Measurements from ENCODE around the gene HYLS1. TPM values are rescaled to one million over a fixed set of nuclear protein-coding genes. Genes with fewer than 3 reads are reported as not detected.
A peak's percentile ranks its signal among the peaks of the same experiment; 100 is the strongest.

Gene HYLS1
- total RNA-seq, 1 experiment from 2014 or later = 8.6 TPM

DNA sequence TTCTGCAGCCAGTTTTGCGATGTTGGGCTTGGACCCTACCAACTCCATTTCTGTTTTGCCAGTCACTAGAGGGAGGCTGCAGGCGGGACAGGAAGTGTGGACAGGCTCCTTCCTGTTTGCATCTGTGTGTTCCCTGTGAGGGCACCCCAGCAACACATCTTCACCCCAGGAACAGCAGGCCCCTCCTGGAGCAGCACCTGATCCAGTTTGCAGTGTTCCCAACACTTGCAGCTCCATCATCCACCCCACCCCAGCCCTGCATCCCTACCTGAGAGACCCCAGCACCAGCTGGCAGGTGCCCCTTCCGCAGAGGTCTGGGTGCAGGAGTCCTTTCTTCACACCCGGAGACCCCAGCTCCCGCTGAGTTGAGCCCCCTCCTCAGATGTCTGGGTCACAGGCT lies 51.0 kb downstream of the HYLS1 start:
- no peak overlapping the region for H3K4me3 Mint-ChIP-seq
- Histone ChIP-seq H4K91ac (ENCODE audit: insufficient read length, low read depth, low read length) (no peak overlapping the region), H2BK5ac (ENCODE audit: insufficient read length, low read length) (no peak overlapping the region), H4K20me1 (ENCODE audit: control insufficient read depth, insufficient read depth, insufficient read length) (no peaks in the 10 kb centered on the region), H3K27ac (ENCODE audit: insufficient read length, low read depth, low read length) (no peak overlapping the region), H3K18ac (ENCODE audit: insufficient read length, low read depth, low read length) (peak overlapping the region; percentile 34), H2BK15ac (ENCODE audit: low read depth, low read length) (no peak overlapping the region), H3K79me2 (ENCODE audit: insufficient read depth, low read length) (no peaks in the 10 kb centered on the region), H3K14ac (ENCODE audit: insufficient read depth, low read length) (no peak overlapping the region), H3K56ac (ENCODE audit: insufficient read length, low read depth, low read length) (no peak overlapping the region), H2BK120ac (ENCODE audit: low read depth, low read length, poor library complexity, severe bottlenecking) (no peak overlapping the region), H3T11ph (ENCODE audit: low read length) (no peak overlapping the region), H2AFZ (ENCODE audit: low read length) (no peak overlapping the region), H2BK12ac (ENCODE audit: insufficient read length, low read depth, low read length) (no peak overlapping the region), H3K23ac (ENCODE audit: insufficient read length, low read depth, low read length) (no peak overlapping the region), H4K8ac (replicated peaks; ENCODE audit: insufficient read length, low read depth, low read length) (no peak overlapping the region), H3K4ac (ENCODE audit: low read depth, low read length) (no peak overlapping the region), H2AK5ac (ENCODE audit: insufficient read length, low read length) (no peak overlapping the region), H3K4me2 (ENCODE audit: insufficient read depth, insufficient read length, low read length) (no peak overlapping the region), H3K27me3 (ENCODE audit: insufficient read depth, low read length) (no peaks in the 10 kb centered on the region), H4K5ac (ENCODE audit: insufficient read length, low read depth, low read length) (no peak overlapping the region), H3K9ac (ENCODE audit: extremely low read depth, insufficient read length, low read length) (no peak overlapping the region), H3K9me3 (ENCODE audit: control insufficient read depth, low read depth, low read length) (no peaks in the 10 kb centered on the region), H2BK20ac (ENCODE audit: low read depth, low read length, poor library complexity, severe bottlenecking) (no peak overlapping the region), H3K4me1 (ENCODE audit: insufficient read depth, low read length) (peaks cover 4% of the 10 kb centered on the region; the same call in 1 of the 2 replicates), H3K23me2 (ENCODE audit: insufficient read length, low read depth, low read length, poor library complexity, severe bottlenecking) (no peaks in the 10 kb centered on the region), H3K79me1 (ENCODE audit: insufficient read depth, low read depth, low read length, poor library complexity, severe bottlenecking) (no peaks in the 10 kb centered on the region)
- H3K27ac Mint-ChIP-seq = peak overlapping the region in 1 of 3 experiments; percentile 41; a peak in 1 of 7 replicates
- H3K4me1 Mint-ChIP-seq = peaks cover 26 to 27% of the 10 kb centered on the region in 2 experiments
- H3K27me3 Mint-ChIP-seq (ENCODE audit: low read depth) = no peaks in the 10 kb centered on the region
- H3K9me3 Mint-ChIP-seq = no peaks in the 10 kb centered on the region; a peak in 1 of 5 replicates
- no CpG with 5 or more reads among the region's 5 CpGs for WGBS (ENCODE audit: extremely low coverage, insufficient read length, low lambda C conversion rate)
- TF ChIP-seq, protein P1, sequence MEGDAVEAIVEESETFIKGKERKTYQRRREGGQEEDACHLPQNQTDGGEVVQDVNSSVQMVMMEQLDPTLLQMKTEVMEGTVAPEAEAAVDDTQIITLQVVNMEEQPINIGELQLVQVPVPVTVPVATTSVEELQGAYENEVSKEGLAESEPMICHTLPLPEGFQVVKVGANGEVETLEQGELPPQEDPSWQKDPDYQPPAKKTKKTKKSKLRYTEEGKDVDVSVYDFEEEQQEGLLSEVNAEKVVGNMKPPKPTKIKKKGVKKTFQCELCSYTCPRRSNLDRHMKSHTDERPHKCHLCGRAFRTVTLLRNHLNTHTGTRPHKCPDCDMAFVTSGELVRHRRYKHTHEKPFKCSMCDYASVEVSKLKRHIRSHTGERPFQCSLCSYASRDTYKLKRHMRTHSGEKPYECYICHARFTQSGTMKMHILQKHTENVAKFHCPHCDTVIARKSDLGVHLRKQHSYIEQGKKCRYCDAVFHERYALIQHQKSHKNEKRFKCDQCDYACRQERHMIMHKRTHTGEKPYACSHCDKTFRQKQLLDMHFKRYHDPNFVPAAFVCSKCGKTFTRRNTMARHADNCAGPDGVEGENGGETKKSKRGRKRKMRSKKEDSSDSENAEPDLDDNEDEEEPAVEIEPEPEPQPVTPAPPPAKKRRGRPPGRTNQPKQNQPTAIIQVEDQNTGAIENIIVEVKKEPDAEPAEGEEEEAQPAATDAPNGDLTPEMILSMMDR (conservative IDR thresholded peaks at IDR 0.05) = no peak
- peak; percentile 29 for DNase-seq
- H3K36me3 Mint-ChIP-seq (ENCODE audit: insufficient read depth in 1 of 3, low read depth in 3 of 3) = no peaks in the 10 kb centered on the region; a peak in 1 of 7 replicates

Measured in H9 (cell line).